Frontal cortex (tissue), 4 donors: ENCODE data around the gene BANP. TPM values are rescaled to one million over a fixed set of nuclear protein-coding genes. Genes with fewer than 3 reads are reported as not detected.

Experiments used
- DNase-seq, 2 donors: peaks; one replicate each; pipeline ENCODE4 v3.0.0; 2012; ENCODE audit warnings: low spot score in 2 of 2
- FAIRE-seq: peaks from 2 replicates; lab custom pipeline; 2012; peaks lifted over from hg19 to GRCh38; lab: Jason Lieb, UNC
- total RNA-seq: library from RNA; depleted of rRNA; stranded (reverse); fragments of >200 nt; gene quantifications from one replicate; pipeline ENCODE4 v1.2.3, GENCODE V29; 2014
- donor health status: control.
- donor health status: control.
- donor health status: control.

The BANP gene
- total RNA-seq, 1 donor from 2014 or later, result 40.8 TPM

- FAIRE-seq (no peak), DNase-seq (no peak)
Observed at GRCh38 chr16:87947356-87948118, 3.7 kb upstream of the BANP start.

DNA sequence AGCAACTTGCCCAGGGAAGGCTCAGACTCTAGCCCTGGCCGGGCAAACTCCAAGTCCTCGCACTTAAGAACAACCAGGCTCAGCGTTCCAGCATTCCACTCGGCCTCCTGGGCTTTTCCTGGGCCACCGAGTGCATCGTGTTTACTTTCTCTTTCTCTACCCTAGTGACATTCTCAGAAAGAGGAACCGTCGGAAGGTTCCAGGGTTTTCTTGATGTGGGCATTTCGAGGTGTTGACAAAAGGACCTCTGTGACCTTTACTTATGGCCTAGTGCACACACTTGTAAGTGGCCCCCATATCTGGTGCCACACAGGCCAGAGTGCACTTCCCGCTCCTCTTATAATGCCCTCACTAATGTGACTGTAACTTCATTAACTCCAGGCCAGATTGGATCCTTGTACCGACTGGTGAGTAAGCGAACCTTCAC is 3.1 kb upstream of the BANP start:
- no peak for DNase-seq
- FAIRE-seq, result no peak

DNA sequence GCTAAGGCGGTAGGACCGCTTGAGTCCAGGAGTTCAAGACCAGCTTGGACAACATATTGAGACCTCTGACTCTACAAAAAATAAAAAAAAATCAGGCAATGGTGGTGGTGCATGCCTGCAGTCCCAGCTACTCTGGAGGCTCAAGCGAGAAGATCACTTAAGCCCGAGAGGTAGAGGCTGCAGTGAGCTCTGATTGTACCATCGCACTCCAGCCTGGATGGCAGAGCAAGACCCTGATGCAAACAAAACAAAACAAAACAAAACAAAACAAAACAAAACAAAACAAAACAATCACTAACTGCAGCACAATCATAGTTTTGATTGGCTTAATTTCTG is 2.5 kb upstream of the BANP start:
- no peak for FAIRE-seq
- DNase-seq, result no peak

DNA sequence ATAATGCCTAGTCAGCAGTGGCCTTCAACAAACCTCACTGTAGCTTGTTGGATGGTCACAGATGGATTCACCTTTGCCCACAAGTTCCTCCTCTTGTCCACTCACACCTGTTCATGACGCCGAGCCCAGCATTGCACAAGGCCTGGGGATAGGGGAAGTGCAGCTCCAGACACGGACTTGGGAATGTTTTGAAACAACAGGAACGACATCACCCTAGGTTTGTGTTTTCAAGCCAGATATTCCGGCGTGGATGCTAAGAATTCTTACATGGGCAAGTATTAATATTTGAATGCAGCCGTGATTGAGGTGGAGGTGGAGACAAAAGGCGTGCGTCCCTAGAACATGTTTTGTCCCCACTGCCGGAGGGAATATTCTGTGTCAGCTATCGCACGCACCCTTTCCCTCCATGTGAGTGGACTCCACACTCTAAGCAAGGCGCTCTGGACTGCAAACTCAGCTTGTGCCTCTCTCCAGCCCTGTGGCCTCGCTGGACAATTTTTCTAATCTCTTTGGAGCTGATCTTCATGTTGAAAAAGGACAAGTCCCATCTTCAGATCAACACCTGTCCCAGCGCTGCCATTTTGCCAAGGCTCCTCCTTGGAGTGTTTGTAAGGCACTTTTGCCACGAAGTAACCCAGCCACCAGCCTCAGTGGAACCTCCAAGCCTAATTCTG is 2.0 kb upstream of the BANP start:
- no peak for FAIRE-seq
- DNase-seq, result no peak

- no peak for DNase-seq
- no peak for FAIRE-seq
Observed at GRCh38 chr16:87951552-87952538, 611 bp downstream of the BANP start.

- DNase-seq, result no peak
- no peak for FAIRE-seq
Observed at GRCh38 chr16:87952751-87953150, 1.5 kb downstream of the BANP start.

GRCh38 chr16:87953308-87954215 is 2.3 kb downstream of the BANP start:
- FAIRE-seq (no peak), DNase-seq (no peak)

DNA sequence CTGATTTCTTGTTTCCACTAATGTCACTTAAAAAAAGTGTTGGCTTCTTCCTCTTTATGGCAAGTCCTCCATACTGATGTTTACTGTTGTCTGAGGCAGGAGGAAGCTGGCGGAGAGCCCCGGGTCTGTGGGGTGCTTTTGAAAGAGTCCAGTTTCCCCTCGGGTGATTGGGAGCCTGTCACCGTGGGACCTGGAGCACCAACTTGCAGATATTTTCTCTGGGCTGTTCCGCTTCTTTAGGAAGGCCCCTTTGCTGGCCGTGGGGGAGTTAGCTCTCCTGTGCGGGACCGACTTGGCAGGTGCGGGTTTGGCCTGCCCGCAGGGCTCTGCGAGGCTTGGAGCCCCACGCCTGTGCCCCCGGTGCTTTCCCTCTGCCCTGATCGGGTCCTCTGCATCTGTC is 3.1 kb downstream of the BANP start:
- FAIRE-seq (no peak), DNase-seq (no peak)

DNA sequence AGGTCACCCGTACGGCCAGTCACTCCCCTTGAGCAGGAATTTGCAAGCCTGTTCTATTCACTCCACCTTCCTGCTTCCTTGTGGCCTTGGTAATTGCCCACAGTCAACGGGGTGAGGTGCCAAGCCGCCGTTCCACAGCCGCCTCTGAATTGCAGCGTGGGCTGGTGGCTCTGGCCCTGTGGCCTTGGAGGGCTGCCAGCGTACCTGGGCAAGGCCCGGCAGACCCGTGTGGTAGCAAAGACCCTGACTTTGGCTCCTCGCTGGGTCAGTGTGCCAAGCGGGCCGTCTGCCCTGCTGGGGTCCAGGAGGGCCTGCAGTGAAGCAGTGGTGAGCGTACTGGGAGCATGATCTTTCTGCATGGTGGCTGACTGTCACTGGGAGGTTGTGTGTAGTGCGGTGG is 3.6 kb downstream of the BANP start:
- FAIRE-seq, result no peak
- no peak for DNase-seq

DNA sequence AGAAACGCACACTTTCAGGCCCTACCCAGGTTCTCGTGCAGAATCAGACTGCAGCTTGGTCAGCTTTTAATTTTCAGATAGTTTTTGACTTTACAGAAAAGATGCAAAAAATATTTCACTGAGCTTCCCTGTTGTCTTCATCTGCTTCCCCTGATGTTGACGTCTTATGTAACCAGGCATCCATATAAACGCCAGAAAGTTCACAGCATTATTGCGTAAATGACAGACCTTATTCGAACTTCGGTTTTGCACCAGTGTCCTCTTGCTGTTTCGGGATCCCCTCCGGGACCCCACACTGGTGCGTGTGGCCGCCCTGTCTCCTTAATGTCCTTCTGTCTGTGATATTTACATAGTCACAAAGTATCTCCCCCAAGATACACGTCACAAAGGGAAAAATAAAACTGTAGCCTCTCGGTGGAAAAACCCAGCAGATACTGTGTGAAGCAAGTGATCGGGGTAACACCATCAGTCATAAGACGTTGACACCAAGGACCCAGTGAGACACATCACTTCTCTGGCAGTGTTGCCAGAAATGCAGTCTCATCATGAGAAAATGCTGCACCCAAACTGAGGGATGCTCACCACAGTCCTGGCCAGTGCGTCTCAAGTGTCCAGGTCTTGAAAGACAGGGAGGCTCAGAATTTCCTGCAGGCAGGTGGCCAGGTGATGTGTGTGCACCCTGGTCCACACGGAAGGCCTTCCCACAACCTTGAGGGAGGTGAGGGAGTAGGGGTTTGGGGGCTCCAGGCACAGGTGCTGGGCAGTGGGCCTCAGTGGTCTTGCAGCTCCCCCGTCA is 4.3 kb downstream of the BANP start:
- no peak for DNase-seq
- FAIRE-seq, result no peak

DNA sequence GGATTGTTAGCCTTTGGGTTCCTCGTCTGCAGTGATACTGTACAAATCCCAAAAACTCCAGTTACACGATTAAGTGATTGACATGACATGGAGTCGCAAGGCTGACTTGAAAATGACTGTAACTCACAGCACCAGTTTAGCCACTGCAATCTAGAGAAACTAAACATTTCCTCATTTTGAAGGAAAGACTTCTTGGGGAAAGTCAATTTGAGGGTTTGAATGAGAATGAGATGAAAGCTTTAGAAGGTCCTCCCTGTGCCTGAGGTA is 4.8 kb downstream of the BANP start:
- no peak for DNase-seq
- FAIRE-seq, result no peak

- no peak for FAIRE-seq
- DNase-seq, result peak in 1 of 2 donors; percentile 42
Observed at GRCh38 chr16:87956365-87957231, 5.4 kb downstream of the BANP start.

GRCh38 chr16:87957296-87958094 is 6.3 kb downstream of the BANP start:
- DNase-seq (no peak), FAIRE-seq (no peak)

DNA sequence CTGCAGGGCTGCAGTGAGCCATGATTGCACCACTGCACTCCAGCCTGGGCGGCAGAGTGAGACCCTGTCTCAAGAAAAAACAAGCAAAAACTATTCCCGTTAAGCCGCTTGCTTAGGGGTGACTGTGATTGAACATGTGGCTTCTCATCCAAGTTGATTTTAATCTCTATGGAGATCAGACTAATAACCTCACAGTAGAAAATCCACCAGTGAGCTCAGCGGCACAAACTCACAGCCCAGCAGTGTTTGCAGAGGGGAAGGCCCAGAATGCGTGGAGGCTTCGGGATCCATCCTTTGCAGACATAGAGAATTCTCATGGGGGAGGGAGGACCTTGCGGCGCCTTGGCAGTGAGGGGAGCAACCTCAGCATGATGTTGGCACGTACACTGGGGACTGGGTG is 7.4 kb downstream of the BANP start:
- no peak for DNase-seq
- FAIRE-seq, result no peak

DNA sequence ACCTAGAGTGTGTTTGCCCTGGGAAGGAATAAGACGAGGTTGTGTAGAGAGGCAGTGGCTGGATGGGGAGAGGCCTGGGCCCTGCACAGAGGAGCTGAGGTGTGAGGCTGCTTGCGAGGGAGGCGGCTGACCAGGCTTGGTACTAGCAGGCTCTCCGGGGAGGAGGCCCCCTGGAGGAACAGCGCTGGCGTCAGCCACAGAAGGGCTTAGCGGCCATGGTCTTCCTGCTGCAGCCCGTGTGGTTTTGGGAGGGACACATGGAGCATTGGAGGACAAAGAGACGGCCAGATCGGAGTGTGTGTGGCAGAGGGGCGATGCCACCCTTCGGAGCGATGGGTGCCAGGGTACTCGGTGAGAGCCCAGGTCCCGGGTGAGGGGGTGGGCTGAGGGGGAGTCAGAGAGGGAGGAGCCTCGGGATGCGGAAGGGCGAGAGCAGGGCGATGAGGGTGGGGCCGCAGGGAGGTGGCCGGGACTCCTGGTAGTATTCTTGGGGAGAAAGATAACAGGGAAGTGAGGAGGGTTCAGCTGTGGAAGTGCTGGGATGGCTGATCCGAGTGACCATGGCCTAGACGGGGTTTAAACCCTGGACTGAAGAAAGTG is 8.3 kb downstream of the BANP start:
- FAIRE-seq (no peak), DNase-seq (no peak)

GRCh38 chr16:87960296-87960695 is 9.1 kb downstream of the BANP start:
- DNase-seq (no peak), FAIRE-seq (no peak)

- no peak for DNase-seq
- no peak for FAIRE-seq
Observed at GRCh38 chr16:87960852-87961251, 9.6 kb downstream of the BANP start.
